GM19468 (cell line): ENCODE results near the gene GAS7.
"Not testable (repeated sequence)": the region's sequence is repeated elsewhere in the genome, so short reads cannot be mapped to it uniquely, and the experiment has no call there.

Source experiments
- ATAC-seq: cut with Tn5 transposase; IDR thresholded peaks from one replicate; pipeline ENCODE4 v1.9.1; 2021; ENCODE audit warnings: mild to moderate bottlenecking, moderate library complexity, moderate number of reproducible peaks; ENCODE audit not compliant: unreplicated experiment; ENCODE audit errors: extremely low read depth

GAS7 gene

DNA sequence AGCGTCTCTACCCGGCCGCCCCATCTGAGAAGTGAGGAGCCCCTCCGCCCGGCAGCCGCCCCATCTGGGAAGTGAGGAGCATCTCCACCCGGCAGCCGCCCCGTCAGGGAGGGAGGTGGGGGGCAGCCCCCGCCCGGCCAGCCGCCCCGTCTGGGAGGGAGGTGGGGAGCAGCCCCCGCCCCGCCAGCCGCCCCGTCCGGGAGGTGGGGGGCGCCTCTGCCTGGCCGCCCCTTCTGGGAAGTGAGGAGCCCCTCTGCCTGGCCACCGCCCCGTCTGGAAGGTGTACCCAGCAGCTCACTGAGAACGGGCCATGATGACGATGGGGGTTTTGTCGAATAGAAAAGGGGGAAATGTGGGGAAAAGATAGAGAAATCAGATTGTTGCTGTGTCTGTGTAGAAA lies 140.9 kb downstream of the GAS7 start:
- ATAC-seq: not testable (repeated sequence)

DNA sequence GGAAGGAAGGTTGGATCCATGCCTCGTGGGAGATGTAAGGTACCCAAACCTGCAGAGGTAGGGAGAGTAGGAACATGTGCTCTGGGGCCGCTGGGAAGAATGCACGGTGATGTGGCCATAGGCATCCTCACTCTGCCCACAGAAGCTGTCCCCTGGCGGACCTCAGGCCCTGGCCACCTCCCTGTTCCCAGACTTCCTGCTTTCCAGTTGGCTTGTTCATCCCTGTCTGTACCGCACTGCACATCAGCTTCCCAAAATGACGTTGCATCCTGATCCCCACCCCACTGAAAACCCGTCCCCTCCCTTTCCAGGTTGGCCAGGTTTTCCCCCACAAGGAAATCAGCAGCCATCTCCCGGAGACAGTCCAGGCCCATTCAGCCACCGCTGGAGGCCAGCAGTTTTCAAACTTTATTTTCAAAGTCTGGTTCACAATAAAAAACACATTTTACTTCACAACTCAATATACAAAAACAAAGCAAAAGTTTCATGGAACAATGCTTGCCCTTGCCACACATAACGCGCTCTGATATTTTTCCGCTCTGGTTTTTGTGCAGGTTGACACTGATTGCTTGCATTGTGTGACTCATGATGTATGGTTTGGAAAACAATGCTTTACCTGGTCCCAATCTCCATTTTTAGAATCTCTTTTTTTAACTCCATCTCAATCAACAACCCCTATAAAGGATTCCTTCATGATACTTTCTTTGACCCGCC lies 143.0 kb downstream of the GAS7 start:
- ATAC-seq: no peak

DNA sequence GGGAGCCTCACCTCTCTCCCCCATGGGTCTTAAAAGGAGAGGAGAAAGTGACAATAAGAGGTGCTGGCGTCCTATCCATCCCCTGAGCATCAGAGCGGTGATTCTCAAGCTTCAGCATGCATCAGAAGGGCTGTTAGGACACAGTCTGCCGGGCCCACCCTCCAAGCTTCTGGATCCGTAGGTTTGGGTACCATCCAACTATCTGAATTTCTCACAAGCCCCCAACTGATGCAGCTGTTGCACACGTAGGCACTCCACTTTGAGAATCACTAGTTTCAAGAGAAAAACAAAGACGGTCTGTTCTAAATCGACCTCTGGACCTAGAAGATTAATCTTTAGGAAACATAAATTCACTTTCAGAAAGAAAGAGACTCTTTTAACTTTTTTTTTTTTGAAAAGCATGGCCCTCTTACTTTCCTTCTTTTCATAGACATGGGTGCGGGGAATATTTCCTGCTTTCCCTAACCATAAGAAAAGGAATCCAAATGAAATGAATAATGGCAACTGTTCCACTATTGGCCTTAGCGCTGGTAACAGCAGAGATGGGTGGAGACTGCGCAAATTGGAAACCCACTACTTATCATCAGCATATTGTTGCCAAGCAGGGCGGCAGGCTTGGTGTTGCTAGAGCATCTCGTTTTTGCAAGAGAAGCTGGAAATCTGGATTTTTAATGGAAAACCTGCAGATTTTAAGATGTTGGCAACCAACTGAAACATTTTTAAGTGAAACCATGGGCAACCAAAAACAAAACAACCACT lies 144.4 kb downstream of the GAS7 start:
- no peak for ATAC-seq

DNA sequence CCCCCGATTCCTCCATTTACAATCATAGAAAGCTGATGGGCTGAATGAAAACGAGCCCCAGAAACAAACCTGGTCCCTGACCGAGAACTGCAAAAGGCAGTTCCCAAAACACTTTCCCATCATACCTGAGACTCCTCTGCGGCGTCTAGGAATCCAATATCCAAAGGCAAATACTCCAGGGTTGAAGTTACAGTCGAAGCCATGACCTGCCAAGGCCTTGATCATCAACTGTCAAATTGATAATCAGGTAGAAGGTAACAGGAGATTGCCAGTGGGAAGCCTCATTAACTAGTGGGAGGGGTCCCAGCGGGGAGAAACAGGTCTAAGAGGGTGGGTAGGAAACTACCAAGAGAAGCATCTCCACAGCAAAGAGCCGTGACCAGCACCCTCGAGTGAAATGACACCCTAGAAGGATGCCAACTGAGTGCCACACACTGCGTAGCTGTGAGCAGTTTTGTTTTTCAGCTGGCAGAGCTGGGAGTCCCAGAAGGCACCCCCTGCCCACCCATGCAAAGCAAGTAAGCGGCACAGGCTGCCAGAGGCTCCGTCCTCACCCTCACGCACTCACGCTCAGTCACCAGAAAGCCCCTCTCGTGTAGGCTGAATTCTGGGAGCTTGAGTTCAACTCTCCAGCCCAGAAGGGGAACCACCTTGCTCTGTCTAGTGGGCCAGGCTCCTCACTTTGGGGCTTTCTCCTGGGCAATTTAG lies 146.1 kb downstream of the GAS7 start:
- ATAC-seq: peak; percentile 25

DNA sequence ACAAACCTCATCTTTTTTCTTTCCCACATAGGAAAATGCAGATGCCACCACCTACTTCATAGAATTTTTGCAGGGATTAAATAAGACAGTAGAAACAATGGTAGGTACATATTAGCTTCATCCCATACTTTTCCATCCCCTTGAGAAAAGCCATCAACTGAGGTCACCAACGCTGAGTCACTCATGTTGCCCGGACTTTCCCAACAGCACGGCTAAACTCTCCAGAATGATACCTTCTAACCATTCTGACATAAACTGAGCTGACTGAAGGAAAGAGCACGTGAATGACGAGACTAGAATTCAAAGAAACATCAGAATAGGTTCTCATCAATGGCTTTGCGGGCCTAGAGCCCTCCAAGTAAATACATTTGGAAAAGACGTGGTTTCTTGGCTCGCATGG lies 147.3 kb downstream of the GAS7 start:
- ATAC-seq: no peak

DNA sequence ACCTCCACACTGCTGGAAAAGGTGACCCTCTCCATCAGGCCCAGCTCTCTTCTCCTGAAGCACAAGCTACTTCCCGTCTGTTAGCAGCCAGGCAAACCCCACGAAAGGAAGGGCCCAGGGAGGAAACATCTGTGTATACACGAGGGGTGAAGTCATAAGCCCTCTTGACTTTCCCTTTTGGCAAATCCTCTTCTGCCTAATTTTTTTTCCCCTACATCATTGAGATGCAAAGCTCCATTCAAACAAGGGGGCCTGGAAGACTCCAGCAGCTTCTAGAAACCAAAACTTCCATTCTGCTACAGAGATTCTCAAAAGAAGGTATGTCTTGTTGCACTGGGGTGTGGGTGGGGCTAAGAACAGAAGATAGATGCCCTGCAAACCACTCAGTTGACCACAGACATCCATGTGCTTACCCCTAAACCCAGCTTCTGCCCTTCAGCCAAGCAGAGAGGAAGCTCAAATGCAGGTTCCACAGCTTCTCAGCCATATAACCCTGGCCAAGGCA lies 147.8 kb downstream of the GAS7 start:
- ATAC-seq: no peak

DNA sequence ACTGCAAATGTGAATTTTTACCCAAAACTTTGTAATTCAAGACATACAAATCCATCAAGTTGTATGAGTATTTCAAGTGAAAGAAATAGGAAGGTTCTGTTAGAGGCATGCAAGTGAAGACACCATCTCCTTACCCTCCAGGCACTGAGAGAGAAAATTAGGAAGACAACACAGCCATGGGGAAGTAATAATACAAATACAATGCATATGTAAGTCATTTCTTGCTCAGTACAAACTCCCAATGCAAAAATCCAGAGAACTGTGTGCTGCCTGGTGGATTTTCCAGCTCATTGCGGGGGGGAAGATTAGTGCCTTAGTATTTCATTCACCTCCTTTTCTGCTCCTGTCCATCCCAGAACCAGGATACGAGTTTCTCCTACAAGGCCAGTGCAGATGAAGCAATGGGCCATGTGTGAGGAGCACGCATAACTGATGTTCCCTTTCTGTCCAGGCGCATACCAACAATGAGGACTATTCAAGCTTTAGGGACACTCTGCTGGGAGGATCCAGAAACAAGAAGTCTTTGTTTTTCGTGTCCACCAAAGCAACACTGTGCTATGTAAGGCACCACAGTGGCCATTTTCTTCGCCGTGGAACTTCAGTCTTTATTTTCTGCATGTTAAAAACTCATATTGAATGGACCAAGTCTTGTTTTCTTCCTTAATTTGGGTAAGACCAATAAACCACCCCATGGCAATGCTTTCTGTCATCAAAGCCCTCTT lies 149.6 kb downstream of the GAS7 start:
- ATAC-seq: no peak

DNA sequence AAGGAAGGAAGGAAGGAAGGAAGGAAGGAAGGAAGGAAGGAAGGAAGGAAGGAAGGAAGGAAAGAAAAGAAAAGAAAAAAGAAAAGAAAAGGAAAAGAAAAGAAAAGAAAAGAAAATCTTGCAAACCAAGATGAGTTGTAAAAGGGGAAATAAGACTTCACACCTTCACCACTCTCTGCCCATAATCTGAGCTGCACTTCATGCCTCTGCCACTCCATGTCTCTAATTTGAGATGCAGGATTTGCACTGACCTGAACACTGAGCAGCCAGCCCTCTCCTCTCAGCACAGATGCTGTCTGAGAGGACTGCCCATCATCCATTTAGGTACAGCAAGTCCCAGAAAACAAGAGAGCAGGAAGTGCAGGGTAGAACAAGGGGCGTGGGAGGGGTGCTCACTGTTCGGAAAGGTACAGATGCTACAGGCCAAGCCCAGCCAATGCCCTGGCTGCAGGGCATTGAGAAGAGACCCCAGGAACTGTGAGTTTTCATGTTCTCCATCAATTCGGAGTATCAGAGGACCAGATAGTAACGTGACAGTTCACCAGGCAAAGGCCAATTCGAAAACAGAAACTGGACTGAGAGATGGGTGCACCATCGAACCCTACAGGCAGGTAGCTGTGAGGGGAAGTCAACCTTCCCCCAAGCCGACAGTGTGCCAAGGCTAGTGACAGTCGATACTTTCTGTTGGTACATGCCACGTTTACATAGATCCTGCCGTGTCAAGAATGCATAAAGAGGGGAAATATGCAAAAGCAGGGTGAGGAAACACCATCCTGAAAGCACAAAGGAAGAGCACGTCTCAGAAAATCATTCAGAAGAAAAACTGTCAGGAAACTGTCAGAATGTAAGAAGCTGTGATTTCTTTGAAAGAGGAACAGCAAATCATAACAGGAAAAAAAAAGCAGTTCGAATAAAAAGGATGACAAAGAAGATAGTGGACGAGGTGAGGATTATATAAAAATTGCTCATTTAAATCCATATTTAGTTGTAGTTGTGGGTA lies 151.3 kb downstream of the GAS7 start:
- peak; percentile 34 for ATAC-seq

DNA sequence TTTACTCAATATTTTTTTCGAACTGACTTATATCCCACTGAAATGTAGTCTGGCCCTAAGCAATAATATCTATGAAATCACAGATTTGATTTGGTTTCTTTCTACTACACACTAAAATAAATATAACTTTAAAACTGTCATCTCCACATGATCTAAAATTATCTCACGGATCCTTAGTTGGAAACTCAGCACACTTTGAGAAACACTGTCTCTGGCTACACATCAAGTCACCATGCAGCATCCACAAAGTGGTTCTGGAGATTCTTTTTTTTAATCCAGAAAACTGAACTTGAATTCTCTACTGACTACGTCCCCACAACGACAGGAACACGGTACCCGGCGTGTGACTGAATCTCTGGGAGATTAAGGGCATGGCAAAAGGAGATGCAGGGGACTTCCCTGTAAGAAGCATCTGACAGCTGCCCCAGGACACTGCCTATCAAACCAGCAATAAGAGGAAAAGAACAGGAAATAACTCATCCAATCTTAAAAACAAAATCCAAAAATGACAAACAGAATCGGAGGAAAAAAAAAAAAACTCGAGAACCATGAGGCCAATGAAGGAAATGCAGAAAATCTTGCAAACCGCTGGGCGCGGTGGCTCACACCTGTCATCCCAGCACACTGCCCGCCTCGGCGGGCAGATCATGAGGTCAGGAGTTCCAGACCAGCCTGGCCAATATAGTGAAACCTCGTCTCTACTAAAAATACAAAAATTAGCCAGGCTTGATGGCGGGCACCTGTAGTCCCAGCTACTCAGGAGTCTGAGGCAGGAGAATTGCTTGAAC lies 152.3 kb downstream of the GAS7 start:
- no peak for ATAC-seq

DNA sequence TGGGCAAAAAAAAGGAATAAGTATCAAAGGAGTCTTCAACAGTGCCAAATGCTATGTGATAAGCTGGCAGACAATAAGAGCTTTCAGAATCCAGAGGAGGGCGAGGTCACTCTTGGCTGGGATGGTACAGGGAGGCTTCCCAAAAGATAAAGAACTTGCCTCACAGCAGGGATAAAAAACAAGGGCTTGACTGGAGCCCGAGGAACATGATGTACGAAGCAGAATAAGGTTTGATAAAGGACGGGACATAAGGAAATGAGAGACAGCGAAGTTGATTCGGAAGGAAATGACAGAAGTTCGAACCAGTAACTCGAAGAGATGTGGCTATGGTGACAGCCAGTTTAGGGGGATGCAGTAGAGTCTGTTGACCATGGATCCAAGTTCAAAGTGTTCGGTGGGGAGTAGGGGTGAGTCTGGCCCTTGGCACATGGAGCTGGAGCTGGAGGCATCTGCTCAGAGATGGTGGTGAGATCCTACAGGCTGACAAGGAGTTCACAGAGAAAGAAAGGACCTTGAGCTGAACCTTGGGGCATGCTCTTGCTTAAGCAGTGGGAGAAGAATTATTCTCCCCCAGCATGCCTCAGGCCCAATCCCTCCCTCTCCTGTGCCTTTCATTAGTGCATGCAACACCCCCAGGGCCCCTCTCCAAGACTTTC lies 155.7 kb downstream of the GAS7 start:
- no peak for ATAC-seq

DNA sequence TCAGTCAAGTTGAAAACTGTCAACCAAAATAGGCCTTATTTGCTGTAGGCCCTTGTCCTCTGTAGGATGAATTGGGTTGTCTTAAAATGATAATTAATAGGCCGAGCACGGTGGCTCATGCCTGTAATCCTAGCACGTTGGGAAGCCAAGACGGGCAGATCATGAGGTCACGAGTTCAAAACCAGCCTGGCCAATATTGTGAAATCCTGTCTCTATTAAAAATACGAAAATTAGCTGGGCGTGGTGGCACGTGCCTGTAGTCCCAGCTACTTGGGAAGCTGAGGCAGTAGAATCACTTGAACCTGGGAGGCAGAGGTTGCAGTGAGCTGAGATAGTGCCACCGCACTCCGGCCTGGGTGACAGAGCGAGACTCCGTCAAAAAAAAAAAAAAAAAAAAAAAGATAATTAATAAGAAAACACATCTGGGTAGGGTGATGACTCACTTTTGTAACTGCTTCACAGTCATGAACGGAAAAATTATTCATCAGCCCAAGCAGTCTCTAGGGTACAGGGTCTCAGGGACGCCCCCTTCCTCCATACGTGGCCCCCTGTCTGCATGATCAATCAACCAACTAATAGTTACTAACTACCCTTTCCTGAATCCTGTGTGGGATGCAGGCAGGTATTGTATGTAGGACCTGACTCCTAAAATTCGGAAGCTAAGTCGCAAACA lies 156.4 kb downstream of the GAS7 start:
- ATAC-seq: no peak

DNA sequence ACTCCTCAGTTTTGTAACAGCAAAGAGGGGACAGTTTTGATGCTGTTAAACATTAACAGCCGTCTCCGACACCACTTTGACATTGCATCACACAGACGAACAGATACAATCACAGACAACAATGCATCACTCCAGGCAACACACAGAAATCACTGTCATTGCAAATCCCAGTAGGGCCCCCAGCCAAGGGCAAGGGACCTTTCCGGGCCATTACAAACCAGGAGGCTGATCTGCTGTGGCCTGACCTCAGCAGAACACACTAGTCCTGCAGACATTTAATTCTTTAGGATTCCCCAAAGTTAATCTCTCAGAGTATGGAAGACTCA lies 157.2 kb downstream of the GAS7 start:
- no peak for ATAC-seq

DNA sequence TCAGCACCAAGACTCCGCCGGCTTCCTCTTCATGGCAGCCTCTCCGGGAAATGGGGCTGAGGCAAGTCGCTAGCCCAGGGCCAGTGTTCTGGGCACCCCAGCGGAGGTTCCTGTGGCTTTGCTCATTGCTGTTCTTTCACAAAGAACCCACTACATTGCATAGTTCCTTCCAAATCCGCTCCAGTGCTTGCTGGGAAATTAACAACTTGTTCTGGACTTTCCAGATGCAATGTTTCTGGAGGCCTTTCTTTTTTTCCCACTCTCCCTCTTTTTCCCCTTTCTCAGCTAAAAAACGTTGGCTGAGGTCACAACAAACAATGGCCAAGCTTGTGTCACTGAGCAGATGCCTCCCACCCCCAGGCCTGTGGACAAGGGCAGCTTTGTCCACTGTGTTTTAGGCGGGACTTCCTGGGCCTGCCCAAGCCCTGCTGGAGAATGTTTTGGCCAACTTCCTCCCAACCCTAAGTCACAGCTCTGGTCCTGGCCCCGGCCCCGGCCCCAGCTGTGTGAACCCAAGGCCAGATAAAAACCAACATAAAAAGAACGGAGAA lies 161.8 kb downstream of the GAS7 start:
- no peak for ATAC-seq

DNA sequence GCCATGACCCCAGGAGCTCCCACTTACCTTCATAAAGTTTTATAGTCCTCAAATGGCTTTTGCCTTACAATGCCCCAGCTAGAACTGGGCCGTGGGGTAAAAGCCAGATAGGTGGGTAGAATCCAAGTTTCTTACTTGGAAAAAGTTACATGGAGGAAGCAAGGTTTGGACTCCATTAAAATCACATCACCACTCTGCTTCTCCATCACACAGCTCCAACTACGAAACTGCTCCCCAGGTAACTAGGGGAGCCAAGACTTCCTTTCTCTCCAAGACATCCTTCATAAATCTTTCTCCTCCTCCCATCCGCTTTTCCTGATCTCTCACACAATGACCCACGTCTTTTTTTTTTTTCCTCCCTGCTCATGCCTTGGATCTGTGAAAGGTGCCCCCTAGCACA lies 162.5 kb downstream of the GAS7 start:
- no peak for ATAC-seq

DNA sequence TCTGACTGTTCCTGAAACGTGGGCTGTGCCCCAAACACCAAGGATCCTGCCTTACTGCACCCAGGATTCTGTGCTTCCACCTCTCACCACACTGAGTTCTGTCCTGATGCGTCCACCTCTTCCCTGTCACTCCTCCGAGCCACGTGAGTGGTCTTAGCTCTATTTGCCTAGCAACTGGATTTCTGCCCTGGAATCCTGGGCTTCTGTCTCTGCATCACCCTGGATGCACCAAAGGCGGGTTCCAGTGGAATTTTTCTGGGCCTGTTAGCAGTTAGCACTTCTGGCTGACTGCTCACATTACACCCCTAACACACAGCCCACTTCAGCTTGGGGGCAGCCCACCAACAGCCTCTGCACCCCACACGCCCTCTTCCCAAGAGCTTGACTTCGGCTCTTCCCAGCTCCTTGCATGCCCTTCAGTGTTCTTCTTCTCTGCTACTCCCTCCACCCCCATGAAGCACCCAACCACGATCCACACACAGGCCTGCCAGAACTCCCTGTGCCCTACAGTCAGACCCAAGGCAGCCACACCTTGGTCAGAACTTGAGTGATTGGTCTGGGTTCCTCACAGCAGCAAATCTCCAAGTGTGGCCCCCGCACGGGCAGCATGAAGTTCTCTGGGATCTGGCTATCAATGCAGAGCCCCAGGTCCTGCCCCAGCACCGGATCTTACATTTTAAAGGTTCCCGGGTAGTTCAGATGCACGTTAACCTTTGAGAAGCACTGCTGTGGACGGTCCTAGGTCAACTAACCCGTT lies 163.5 kb downstream of the GAS7 start:
- ATAC-seq: no peak

DNA sequence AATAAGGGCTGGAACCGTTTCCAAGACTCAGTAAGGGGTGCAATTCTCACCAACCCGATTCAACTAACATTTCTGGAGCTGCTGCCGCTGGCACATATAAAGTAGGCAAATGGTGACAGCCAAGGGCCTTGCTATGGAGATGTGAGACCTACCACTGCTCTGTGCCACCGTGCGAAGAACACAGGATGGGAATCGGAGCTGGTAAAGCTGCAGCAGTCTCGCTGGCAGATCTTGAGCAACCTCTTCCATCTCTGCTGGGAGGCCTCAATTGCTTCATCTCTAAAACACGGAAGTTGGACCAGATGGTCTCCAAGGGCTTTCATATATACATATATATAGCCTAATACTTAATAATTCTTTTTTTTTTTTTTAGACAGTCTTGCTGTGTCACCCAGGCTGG lies 164.4 kb downstream of the GAS7 start:
- no peak for ATAC-seq

DNA sequence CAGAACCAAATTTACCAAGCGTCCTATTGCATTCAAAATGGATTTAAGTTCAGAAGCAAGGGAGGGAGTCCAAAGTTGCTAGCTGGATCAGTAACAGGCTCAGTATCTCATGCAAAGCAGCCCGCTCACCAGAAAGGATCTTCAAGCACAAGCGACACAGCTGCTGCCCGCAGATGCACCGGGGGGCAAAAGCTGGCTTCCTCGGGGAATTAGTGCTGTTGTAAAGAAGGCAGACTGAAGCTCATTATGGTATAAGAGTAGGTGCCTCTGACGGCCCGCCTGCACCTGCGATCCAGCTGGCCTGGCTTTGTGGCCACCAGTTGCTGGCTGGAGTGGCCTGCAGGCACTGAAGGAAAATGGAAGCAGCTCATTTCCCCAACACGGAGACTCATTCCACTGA lies 165.0 kb downstream of the GAS7 start:
- no peak for ATAC-seq
